Suprapubic skin (tissue), 3 donors: ENCODE results near the gene DUS4L.

ENCODE experiments used
- CTCF ChIP-seq, 2 donors: fragments of 200-600 bp in 1 of 2; fragments of 450-650 bp in 1 of 2; sonication (generic) in 1 of 2; IDR thresholded peaks; one replicate each; pipeline ENCODE4 v1.5.1; 2016 to 2019; ENCODE audit warnings: antibody characterized with exemption in 2 of 2, mild to moderate bottlenecking in 1 of 2, moderate library complexity in 1 of 2
- EP300 ChIP-seq: sonication (generic); formaldehyde crosslinking; IDR thresholded peaks from one replicate; pipeline ENCODE4 v1.6.1; 2017; ENCODE audit warnings: antibody characterized with exemption
- POLR2A ChIP-seq, 2 donors: fragments of 450-650 bp; IDR thresholded peaks; one replicate each; pipeline ENCODE4 v1.6.1; 2017; ENCODE audit warnings: antibody characterized with exemption in 2 of 2, mild to moderate bottlenecking in 2 of 2, moderate library complexity in 2 of 2

- TF ChIP-seq CTCF (IDR thresholded peaks at IDR 0.05) (no peak), POLR2A (IDR thresholded peaks at IDR 0.05) (no peak), EP300 (no peak)
Measured at GRCh38 chr7:107613439-107613838, 49.7 kb downstream of the DUS4L start.
